Stimulated activated CD4-positive, alpha-beta T cell treated with anti-CD3 and anti-CD28 coated beads, Interleukin-15, amount 100 ng/mL, for 1 hour (primary cell): ENCODE measurements around the gene YY1.
A peak's percentile ranks its signal among the peaks of the same experiment; 100 is the strongest.
"Not testable (repeated sequence)": the region's sequence is repeated elsewhere in the genome, so short reads cannot be mapped to it uniquely, and the experiment has no call there.

Experiments used
- DNase-seq, 2 donors: peaks; one replicate each; pipeline ENCODE4 v3.0.0-alpha.2; 2020; ENCODE audit warnings: low read depth in 1 of 2, low spot score in 1 of 2

YY1 gene

GRCh38 chr14:100283984-100284881, 45.3 kb downstream of the YY1 start:
- no peak for DNase-seq

GRCh38 chr14:100285021-100285912, 46.3 kb downstream of the YY1 start:
- peak; percentile 72 to 79 for DNase-seq

- DNase-seq = no peak
Measured at GRCh38 chr14:100285913-100286400, 47.0 kb downstream of the YY1 start.

GRCh38 chr14:100286484-100287191, 47.7 kb downstream of the YY1 start:
- no peak for DNase-seq

- no peak for DNase-seq
Measured at GRCh38 chr14:100287202-100287997, 48.5 kb downstream of the YY1 start.

GRCh38 chr14:100287998-100288295, 49.0 kb downstream of the YY1 start:
- DNase-seq = not testable (repeated sequence)

- DNase-seq = no peak
Measured at GRCh38 chr14:100288382-100289185, 49.6 kb downstream of the YY1 start.

- no peak for DNase-seq
Measured at GRCh38 chr14:100289916-100290606, 51.1 kb downstream of the YY1 start.

- no peak for DNase-seq
Measured at GRCh38 chr14:100290607-100291304, 51.8 kb downstream of the YY1 start.

- no peak for DNase-seq
Measured at GRCh38 chr14:100291305-100292075, 52.5 kb downstream of the YY1 start.

- DNase-seq = no peak
Measured at GRCh38 chr14:100292301-100292775, 53.4 kb downstream of the YY1 start.

GRCh38 chr14:100292776-100293461, 54.0 kb downstream of the YY1 start:
- DNase-seq = no peak

- no peak for DNase-seq
Measured at GRCh38 chr14:100293497-100294212, 54.7 kb downstream of the YY1 start.

- DNase-seq = no peak
Measured at GRCh38 chr14:100294213-100294962, 55.4 kb downstream of the YY1 start.

GRCh38 chr14:100294963-100295330, 56.0 kb downstream of the YY1 start:
- DNase-seq = no peak
